ENCODE results near the gene SIPA1. TPM values are rescaled to one million over a fixed set of nuclear protein-coding genes. Genes with fewer than 3 reads are reported as not detected.

The SIPA1 gene
- total RNA-seq, 6 experiments from 2014 or later: 23.0 to 41.3 (median 38.3) TPM

- H3K36me3 Mint-ChIP-seq (ENCODE audit: low read depth): peaks cover 4% of the 10 kb centered on the region; the same call in 1 of the 2 replicates
- no peaks in the 10 kb centered on the region for H3K27me3 Mint-ChIP-seq (ENCODE audit: insufficient read depth)
- H3K9me3 Mint-ChIP-seq: no peaks in the 10 kb centered on the region
- no peak for TF ChIP-seq CTCF (IDR thresholded peaks at IDR 0.05)
- H3K27ac Mint-ChIP-seq: no peak overlapping the region
- no peak overlapping the region for H3K4me3 Mint-ChIP-seq
- no peak for DNase-seq
- no peaks in the 10 kb centered on the region for H3K4me1 Mint-ChIP-seq (ENCODE audit: low read depth)
Observed at GRCh38 chr11:65623177-65623576, 14.7 kb upstream of the SIPA1 start.

- Mint-ChIP-seq H3K27ac (no peak overlapping the region), H3K27me3 (ENCODE audit: insufficient read depth) (no peaks in the 10 kb centered on the region), H3K4me1 (ENCODE audit: low read depth) (no peaks in the 10 kb centered on the region), H3K9me3 (no peaks in the 10 kb centered on the region), H3K36me3 (ENCODE audit: low read depth) (peaks cover 4% of the 10 kb centered on the region; the same call in 1 of the 2 replicates), H3K4me3 (no peak overlapping the region)
- no peak for DNase-seq
- no peak for TF ChIP-seq CTCF (IDR thresholded peaks at IDR 0.05)
Observed at GRCh38 chr11:65623852-65624616, 13.9 kb upstream of the SIPA1 start.

GRCh38 chr11:65624931-65625627 lies 12.8 kb upstream of the SIPA1 start:
- peaks cover 4% of the 10 kb centered on the region; the same call in 1 of the 2 replicates for H3K36me3 Mint-ChIP-seq (ENCODE audit: low read depth)
- H3K27ac Mint-ChIP-seq: no peak overlapping the region
- no peaks in the 10 kb centered on the region for H3K27me3 Mint-ChIP-seq (ENCODE audit: insufficient read depth)
- no peak overlapping the region for H3K4me3 Mint-ChIP-seq
- no peaks in the 10 kb centered on the region for H3K9me3 Mint-ChIP-seq
- no peak for TF ChIP-seq CTCF (IDR thresholded peaks at IDR 0.05)
- H3K4me1 Mint-ChIP-seq (ENCODE audit: low read depth): no peaks in the 10 kb centered on the region
- DNase-seq: no peak

GRCh38 chr11:65625628-65626342 lies 12.1 kb upstream of the SIPA1 start:
- H3K27me3 Mint-ChIP-seq (ENCODE audit: insufficient read depth): no peaks in the 10 kb centered on the region
- peak; percentile 75 for TF ChIP-seq CTCF (IDR thresholded peaks at IDR 0.05)
- H3K36me3 Mint-ChIP-seq (ENCODE audit: low read depth): peaks cover 4% of the 10 kb centered on the region; the same call in 1 of the 2 replicates
- H3K9me3 Mint-ChIP-seq: no peaks in the 10 kb centered on the region
- no peak overlapping the region for H3K4me3 Mint-ChIP-seq
- DNase-seq: no peak
- no peaks in the 10 kb centered on the region for H3K4me1 Mint-ChIP-seq (ENCODE audit: low read depth)
- peak overlapping the region; percentile 27; the same call in 1 of the 2 replicates for H3K27ac Mint-ChIP-seq

GRCh38 chr11:65627202-65627601 lies 10.7 kb upstream of the SIPA1 start:
- Mint-ChIP-seq H3K36me3 (ENCODE audit: low read depth) (peaks cover 4% of the 10 kb centered on the region; the same call in 1 of the 2 replicates), H3K4me3 (no peak overlapping the region), H3K4me1 (ENCODE audit: low read depth) (no peaks in the 10 kb centered on the region), H3K27ac (no peak overlapping the region), H3K27me3 (ENCODE audit: insufficient read depth) (no peaks in the 10 kb centered on the region), H3K9me3 (no peaks in the 10 kb centered on the region)
- TF ChIP-seq CTCF (IDR thresholded peaks at IDR 0.05): no peak
- DNase-seq: no peak
